Esophagus mucosa (tissue), 1 donor: Measurements from ENCODE around the gene ME1. TPM values are rescaled to one million over a fixed set of nuclear protein-coding genes. Genes with fewer than 3 reads are reported as not detected.

ENCODE experiments used
- ATAC-seq: fragments of 200-7000 bp; cut with Tn5 transposase; one replicate; pipeline ENCODE4 v1.9.1; 2020
- total RNA-seq: library from RNA; stranded (reverse); gene quantifications from one replicate; pipeline ENCODE4 v1.2.4, GENCODE V29; 2023
- donor health status: DM: yes; HTN: yes; CAD: no.

The ME1 gene
- total RNA-seq, 1 donor from 2014 or later = 32.4 TPM

DNA sequence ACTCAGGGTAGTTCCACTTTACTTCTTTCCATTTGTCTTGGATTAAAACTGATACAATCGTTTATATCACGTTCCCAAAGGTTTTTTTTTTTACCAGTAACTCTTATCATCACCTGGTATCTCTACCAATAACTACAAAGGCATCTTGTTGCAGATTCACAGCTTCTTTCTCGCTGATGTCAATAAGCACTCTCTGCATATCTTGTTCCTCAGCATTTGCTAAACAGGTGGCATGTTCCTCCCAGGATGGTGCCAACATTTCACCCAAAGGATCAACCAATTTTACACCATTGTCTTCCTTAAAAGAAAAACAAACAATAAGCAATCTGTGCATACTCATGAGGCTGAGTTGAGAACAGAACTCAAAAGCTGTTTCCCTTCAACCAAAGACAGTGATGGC is 242.3 kb downstream of the ME1 start:
- no peak for ATAC-seq

DNA sequence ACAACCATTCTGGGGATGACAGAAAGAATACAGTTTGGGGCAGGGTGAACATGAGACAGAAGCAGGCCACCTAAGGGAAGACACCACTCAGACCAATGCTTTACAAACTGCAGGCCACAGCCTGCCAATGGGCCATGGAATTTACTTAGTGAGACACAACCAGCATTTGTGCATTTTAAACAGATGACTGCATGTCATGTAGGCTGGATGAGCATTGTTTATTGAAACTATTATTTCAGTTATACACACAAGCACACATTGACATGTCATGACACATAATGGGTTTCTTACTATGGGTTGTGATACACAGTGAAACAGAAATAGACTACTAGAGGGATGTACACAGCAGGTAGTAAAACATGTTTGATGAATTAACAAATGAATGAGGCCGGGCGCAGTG is 245.8 kb downstream of the ME1 start:
- ATAC-seq = peak; percentile 20

DNA sequence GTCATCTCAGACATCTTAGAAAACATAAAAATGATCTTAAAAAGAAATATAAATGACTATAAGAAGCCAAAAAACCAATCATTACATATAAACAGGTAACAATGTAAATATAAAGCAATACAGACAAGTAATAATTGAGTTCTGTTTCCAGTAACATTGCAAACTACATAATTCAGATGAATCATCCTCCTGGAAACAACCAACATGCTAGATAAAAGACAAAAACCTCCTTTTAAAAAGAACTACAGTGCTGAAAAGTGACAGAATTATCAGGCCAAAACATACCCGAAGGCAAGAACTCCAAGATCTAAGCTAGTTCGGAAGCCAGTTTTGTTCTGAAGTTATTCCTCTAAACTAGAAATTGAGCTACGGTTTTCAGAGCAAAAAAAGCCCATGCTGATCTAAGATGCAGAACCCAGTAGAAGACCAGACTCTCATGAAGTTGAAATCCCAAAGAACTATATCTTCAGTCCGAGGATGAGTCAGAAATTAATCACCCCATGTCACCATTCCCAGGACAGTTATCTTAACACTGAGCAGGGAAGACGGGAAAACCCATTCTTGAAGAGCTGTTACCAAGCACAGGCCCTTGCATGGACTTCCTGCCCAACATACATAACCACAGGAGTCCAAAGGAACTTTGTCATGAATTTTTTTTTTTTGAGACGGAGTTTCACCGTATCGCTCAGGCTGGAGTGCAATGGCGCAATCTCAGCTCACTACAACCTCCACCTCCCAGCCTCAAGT is 247.6 kb downstream of the ME1 start:
- ATAC-seq = peak; percentile 44

DNA sequence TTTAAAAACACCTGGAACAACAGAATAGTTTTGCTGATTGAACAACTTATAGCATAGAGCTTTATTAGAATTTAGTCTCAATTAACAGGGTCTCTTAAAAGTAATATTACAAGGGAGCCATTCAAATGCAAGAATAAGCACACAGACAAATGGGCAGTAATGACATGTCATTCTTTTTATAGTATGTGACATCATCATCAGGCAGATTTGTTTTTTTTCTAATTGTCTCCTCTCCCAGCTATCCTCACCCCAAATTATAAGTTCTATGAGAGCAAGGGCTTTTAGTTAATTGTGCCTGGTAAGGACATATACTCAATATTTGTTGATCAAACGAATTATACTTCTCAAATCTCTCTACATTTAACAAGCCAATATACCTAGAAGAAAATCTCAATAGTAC is 248.7 kb downstream of the ME1 start:
- ATAC-seq = no peak

DNA sequence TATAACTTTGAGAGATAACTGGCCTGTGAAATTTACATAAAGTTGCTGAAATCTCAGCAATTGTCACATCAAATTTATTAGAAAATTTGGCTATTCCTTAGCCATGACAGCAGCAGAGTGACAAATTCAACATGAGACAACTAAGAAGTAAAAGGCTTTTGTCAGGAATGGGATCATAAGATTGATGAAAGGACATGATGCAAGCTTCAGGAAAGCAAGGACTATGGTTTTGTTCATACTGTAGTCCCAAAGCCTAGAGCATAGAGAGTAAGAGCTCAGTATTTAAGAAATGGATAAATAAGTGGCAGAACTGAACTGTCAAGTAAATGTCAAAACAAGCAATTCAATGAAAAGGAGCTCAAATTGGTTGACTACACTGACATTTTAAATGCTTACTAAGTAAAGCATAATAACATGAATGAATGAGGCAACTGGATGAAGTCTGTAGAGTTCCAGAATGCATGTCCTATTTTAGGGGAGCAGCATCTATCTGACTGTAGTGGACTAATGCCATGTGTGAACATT is 250.4 kb downstream of the ME1 start:
- ATAC-seq = no peak

DNA sequence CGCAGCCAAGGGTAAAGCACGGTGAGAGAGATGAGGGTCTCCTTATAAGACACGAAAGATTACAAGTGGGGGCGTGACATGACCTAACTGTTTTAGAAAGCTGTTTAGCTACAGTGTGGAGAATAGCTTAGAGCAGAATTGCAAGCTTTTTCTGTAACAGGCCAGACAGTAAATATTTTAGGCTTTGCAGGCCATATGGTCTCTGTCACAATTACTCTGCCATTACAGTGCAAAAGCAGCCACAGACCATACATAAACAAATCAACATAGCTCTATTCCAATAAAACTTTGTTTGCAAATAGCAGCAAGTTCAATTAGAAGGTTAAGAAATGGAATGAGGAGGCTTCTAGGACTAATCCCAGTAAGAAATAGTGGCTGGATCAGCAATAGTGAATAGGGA is 254.6 kb downstream of the ME1 start:
- ATAC-seq = no peak

DNA sequence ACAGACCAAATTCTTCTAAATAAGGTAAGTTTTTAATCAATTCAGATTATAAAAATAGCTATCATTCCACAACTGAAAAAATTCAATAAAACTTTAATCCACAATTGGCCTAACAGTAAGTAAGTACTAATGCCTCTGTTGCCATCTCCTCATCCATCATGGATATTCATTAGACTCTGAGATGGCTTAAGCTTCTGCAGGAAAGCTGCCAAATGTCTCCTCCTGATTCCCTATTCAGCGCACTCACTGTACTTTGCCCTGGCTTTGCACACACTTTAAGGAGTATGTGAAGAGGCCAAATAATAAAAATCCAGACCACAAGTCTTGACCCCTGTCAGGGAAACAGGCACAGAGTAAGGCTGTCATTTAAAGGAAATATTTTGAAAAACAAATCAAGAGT is 261.3 kb downstream of the ME1 start:
- ATAC-seq = no peak

DNA sequence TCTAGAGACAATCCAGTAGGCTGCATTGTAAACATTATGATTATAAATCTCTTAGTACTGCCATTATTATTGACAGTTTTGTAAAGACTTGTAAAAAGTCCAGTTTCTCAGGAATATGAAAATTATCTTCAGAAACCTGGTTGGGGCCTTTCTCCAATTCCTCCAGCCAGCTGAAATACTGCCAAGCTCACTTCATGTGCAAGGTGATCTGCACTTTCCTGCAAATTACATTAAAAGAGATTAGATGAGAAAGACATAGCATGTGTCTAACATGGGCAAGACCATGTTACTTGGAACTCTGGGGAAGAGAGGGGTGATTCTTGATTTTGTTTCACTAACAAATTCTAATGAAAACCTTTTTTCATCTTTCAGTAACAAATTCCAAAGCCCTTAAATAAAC is 261.7 kb downstream of the ME1 start:
- no peak for ATAC-seq

DNA sequence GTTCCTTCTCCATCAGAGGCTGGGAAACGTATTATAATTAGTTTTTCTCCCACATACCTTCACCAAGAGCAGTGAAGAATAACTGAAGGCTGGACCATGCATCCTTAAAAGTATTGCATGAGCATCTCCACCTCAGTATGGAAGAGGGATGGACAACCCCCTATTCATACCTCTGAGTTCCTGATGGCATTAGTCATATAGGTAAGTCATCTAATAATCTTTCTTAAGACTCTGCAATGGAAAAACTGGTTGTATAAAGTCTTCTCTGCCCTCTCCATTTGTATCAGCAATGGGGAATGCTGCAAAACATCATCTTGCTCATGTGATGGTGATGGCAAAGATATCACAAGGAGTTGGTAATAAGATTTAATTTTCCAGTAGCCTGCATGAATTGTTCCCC is 262.3 kb downstream of the ME1 start:
- peak; percentile 68 for ATAC-seq

DNA sequence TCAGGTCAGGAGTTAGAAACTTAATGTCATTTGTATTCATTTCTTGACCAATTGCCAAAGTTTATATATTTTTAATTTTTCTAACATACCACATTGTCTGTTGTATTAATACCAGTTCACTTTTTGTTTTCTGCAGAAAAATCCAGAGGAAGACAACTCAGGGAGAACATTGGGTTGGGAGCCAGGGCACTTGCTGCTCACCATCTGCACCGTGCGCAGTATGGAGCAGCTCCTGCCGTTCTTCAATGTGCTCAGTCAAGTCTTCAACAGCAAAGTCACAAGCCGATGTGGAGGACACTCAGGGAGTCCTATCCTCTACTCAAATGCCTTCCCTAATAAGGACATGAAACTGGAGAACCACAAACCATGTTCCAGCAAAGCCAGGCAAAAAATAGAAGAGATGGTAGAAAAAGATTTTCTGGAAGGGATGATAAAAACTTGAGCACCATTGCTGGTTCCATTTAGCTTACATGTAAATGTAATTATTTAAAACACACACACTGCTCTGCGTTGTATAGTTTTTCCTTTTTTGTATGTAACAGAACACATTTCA is 263.0 kb downstream of the ME1 start:
- ATAC-seq = no peak

Other genes starting within 250 kb of the ME1 start
- 17.4 TPM for gene PGM3, start 237.8 kb downstream of the ME1 start, total RNA-seq
- gene RWDD2A, start 237.7 kb downstream of the ME1 start, total RNA-seq = 0.84 TPM
- gene PRSS35, start 81.5 kb upstream of the ME1 start, total RNA-seq = not detected